GM23248 (cell line): ENCODE results near the gene SLC16A2. TPM values are rescaled to one million over a fixed set of nuclear protein-coding genes. Genes with fewer than 3 reads are reported as not detected.

ENCODE experiments used
- DNase-seq: peaks from one replicate; pipeline ENCODE4 v3.0.0-alpha.2; 2015
- H2AFZ ChIP-seq: fragments of 200-600 bp; sonication (generic); 2 replicates; pipeline ENCODE4 v1.6.1; 2016; ENCODE audit warnings: antibody characterized with exemption
- H3F3A ChIP-seq: fragments of 200-600 bp; sonication (generic); 2 replicates; pipeline ENCODE4 v1.6.1; 2016; ENCODE audit warnings: mild to moderate bottlenecking, antibody characterized with exemption, mixed run types; ENCODE audit not compliant: insufficient read depth
- H3K27ac ChIP-seq: fragments of 200-600 bp; sonication (generic); 2 replicates; pipeline ENCODE4 v1.5.1; 2016; ENCODE audit warnings: mild to moderate bottlenecking
- H3K27me3 ChIP-seq: fragments of 200-600 bp; sonication (generic); replicated peaks from 2 replicates; pipeline ENCODE4 v1.6.1; 2016; ENCODE audit warnings: mild to moderate bottlenecking; ENCODE audit not compliant: insufficient read depth
- H3K36me3 ChIP-seq: fragments of 200-600 bp; sonication (generic); 2 replicates; pipeline ENCODE4 v1.6.1; 2016; ENCODE audit warnings: low read depth, mild to moderate bottlenecking
- H3K4me1 ChIP-seq: fragments of 200-600 bp; sonication (generic); 2 replicates; pipeline ENCODE4 v1.6.1; 2016; ENCODE audit warnings: mild to moderate bottlenecking; ENCODE audit not compliant: insufficient read depth
- H3K4me2 ChIP-seq: fragments of 200-600 bp; sonication (generic); one replicate; pipeline ENCODE4 v1.6.1; 2016; ENCODE audit warnings: mild to moderate bottlenecking; ENCODE audit not compliant: unreplicated experiment
- H3K4me3 ChIP-seq: fragments of 200-600 bp; sonication (generic); 2 replicates; pipeline ENCODE4 v1.5.1; 2016; ENCODE audit warnings: mild to moderate bottlenecking
- H3K79me2 ChIP-seq: fragments of 200-600 bp; sonication (generic); 2 replicates; pipeline ENCODE4 v1.6.1; 2016; ENCODE audit warnings: mild to moderate bottlenecking; ENCODE audit not compliant: insufficient read depth
- H3K9ac ChIP-seq: fragments of 200-600 bp; sonication (generic); 2 replicates; pipeline ENCODE4 v1.6.1; 2016; ENCODE audit warnings: mild to moderate bottlenecking
- H3K9me2 ChIP-seq: fragments of 200-600 bp; sonication (generic); 2 replicates; pipeline ENCODE4 v1.6.1; 2016; ENCODE audit warnings: mixed run types, mild to moderate bottlenecking, moderate library complexity; ENCODE audit not compliant: insufficient read depth
- H3K9me3 ChIP-seq: fragments of 200-600 bp; sonication (generic); one replicate; pipeline ENCODE4 v1.6.1; 2017; ENCODE audit warnings: low read depth
- H4K20me1 ChIP-seq: fragments of 200-600 bp; sonication (generic); 2 replicates; pipeline ENCODE4 v1.6.0; 2016; ENCODE audit not compliant: insufficient read depth
- EZH2 ChIP-seq: fragments of 200-600 bp; sonication (generic); IDR thresholded peaks from 2 replicates; pipeline ENCODE4 v1.6.1; 2018; ENCODE audit warnings: antibody characterized with exemption, mild to moderate bottlenecking; ENCODE audit not compliant: insufficient read depth, poor library complexity, severe bottlenecking
- EZH2phosphoT487 ChIP-seq: fragments of 200-600 bp; sonication (generic); IDR thresholded peaks from 2 replicates; pipeline ENCODE4 v1.6.1; 2018; ENCODE audit warnings: antibody characterized with exemption, moderate library complexity, mild to moderate bottlenecking, low read depth; ENCODE audit not compliant: insufficient read depth
- WGBS, 2 experiments: methylation state at CpG; one replicate each; pipeline ENCODE4 v1.1.6; 2015 to 2017; ENCODE audit warnings: low lambda C conversion rate in 2 of 2, low coverage in 1 of 2; ENCODE audit errors: missing lambda C conversion rate in 2 of 2; 5-methylcytosine and 5-hydroxymethylcytosine counted together
- in situ Hi-C: fragments of 300-500 bp; cut with MboI; formaldehyde crosslinking; loops from 2 replicates; pipeline ENCODE4 v1.15.0; 2020
- polyA plus RNA-seq: library from polyadenylated mRNA; unstranded; fragments of >200 nt; fragmentation: Nextera tagmentation; extraction: Ambion mirVana; gene quantifications from 2 replicates; pipeline ENCODE4 v1.2.1, GENCODE V29; 2016
- total RNA-seq: library from RNA; depleted of rRNA; stranded (reverse); fragments of >200 nt; shearing (Covaris generic); gene quantifications from 2 replicates; pipeline ENCODE4 v1.2.3, GENCODE V29; 2014

SLC16A2 gene
- total and polyA plus RNA-seq, 2 experiments from 2014 or later: 53.0 to 55.6 TPM

DNA sequence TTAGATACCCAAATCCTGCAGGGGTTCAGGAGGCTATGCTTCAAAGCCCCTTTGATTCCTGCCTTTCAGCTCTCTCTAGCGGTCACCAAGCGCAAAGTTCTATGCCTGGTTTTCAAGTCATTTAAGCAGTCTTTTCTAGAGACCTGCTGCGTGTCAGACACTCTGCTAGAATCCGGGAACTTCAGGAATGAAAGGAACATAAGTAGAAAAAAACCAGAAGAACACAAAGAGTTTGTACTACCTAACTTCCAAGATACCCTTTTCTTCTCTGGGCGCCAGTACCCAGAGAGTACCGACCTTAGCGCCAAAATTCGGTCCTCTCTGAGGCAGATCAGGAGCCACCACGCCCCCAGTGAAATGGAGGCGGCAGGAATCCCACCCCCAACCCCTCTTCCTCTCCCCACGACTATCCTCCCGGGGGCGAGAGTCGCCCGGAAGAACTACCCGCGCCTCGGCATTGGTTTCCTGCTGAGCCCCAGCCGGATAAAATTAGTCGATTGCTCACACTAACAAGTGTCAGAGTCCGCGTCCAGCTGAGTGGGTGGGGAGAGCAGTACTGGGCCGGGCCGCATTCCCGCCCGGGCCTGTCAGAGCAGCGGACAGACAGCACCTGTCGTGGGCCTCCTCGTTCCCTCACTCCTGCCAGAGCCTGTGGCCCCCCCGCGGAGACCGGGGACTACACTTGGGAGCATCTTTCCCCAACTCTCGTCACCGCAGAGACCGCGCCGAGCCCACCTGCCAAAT, 114.3 kb downstream of the SLC16A2 start:
- Histone ChIP-seq H3K27me3 (no peaks in the 10 kb centered on the region), H3K9ac (peak overlapping the region; percentile 81), H3K4me2 (peak overlapping the region; percentile 77), H3F3A (peaks cover 25% of the 10 kb centered on the region; the same call in 1 of the 2 replicates), H4K20me1 (no peaks in the 10 kb centered on the region), H3K9me2 (no peaks in the 10 kb centered on the region), H3K9me3 (no peaks in the 10 kb centered on the region), H3K27ac (peak overlapping the region; percentile 80), H3K79me2 (no peaks in the 10 kb centered on the region), H3K36me3 (no peaks in the 10 kb centered on the region), H2AFZ (peak overlapping the region; percentile 52), H3K4me3 (peak overlapping the region; percentile 68), H3K4me1 (peaks cover 21% of the 10 kb centered on the region)
- in situ Hi-C loops: no loop called here
- DNase-seq: peak; percentile 87
- 1% methylated on average over 14 to 35 of the region's 37 CpGs for WGBS, 2 experiments
- TF ChIP-seq EZH2: no peak
- no peak for TF ChIP-seq EZH2phosphoT487

- no peaks in the 10 kb centered on the region for H4K20me1 ChIP-seq
- H3K9ac ChIP-seq: peak overlapping the region; percentile 81
- no peaks in the 10 kb centered on the region for H3K27me3 ChIP-seq
- H3K27ac ChIP-seq: peak overlapping the region; percentile 80
- H3K36me3 ChIP-seq: no peaks in the 10 kb centered on the region
- H3F3A ChIP-seq: peaks cover 25% of the 10 kb centered on the region; the same call in 1 of the 2 replicates
- in situ Hi-C loops: no loop called here
- H3K9me3 ChIP-seq: no peaks in the 10 kb centered on the region
- no peaks in the 10 kb centered on the region for H3K9me2 ChIP-seq
- peak overlapping the region; percentile 76 for H2AFZ ChIP-seq
- H3K4me2 ChIP-seq: peak overlapping the region; percentile 77
- H3K4me3 ChIP-seq: peak overlapping the region; percentile 68
- TF ChIP-seq EZH2: no peak
- TF ChIP-seq EZH2phosphoT487: no peak
- no peaks in the 10 kb centered on the region for H3K79me2 ChIP-seq
- DNase-seq: peak; percentile 82
- H3K4me1 ChIP-seq: peaks cover 21% of the 10 kb centered on the region
- WGBS, 2 experiments: 0 to 1% methylated on average over 12 of the region's 48 CpGs
Observed at GRCh38 chrX:74536152-74536831, 115.0 kb downstream of the SLC16A2 start.

DNA sequence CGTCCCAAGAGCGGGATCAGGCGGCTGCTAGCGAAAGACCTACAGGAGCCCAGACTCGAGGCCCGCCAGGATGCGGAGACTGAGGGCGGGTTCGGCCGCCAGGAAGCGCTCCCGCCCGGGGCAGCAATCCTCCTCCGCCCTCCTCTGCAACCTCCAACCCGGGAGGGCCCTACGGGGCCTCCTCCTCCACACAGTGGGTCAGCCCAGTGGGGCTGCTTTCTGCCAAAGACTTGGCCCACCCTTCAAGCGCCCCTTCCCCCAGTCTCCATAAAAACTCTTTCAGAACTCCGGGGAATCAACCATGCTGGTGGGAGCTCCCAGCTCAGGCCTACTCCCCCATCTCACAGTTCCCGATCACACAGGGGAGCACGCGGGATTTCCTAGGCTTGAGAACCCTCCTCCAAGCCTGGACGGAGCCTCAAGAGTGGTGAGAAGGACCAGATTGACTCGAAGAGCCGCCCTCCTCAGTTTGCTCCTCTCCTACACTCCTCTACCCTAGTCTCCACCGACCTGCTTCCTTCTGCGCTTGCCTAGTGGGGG, 115.6 kb downstream of the SLC16A2 start:
- Histone ChIP-seq H3K9me2 (no peaks in the 10 kb centered on the region), H3K4me2 (peak overlapping the region; percentile 77), H3F3A (peaks cover 25% of the 10 kb centered on the region; the same call in 1 of the 2 replicates), H3K9ac (peak overlapping the region; percentile 81), H3K27me3 (no peaks in the 10 kb centered on the region), H3K79me2 (no peaks in the 10 kb centered on the region), H3K27ac (peak overlapping the region; percentile 80), H3K4me1 (peaks cover 21% of the 10 kb centered on the region), H4K20me1 (no peaks in the 10 kb centered on the region), H3K36me3 (no peaks in the 10 kb centered on the region), H2AFZ (peak overlapping the region; percentile 76), H3K9me3 (no peaks in the 10 kb centered on the region), H3K4me3 (peak overlapping the region; percentile 68)
- peak; percentile 52 for DNase-seq
- no peak for TF ChIP-seq EZH2phosphoT487
- TF ChIP-seq EZH2: no peak
- 43 to 61% methylated on average over 4 to 9 of the region's 26 CpGs for WGBS, 2 experiments
- in situ Hi-C loops: no loop called here

- no peak overlapping the region for H2AFZ ChIP-seq
- TF ChIP-seq EZH2 (no peak), EZH2phosphoT487 (no peak)
- no peak overlapping the region for H3K9ac ChIP-seq
- WGBS, 2 experiments: 56 to 64% methylated on average over 2 of the region's 2 CpGs
- H3K9me2 ChIP-seq: no peaks in the 10 kb centered on the region
- in situ Hi-C loops: loop anchor here (10.0 kb wide), 1 partner anchor 156 kb away; no protein-coding TSS in a partner anchor
- H3K27me3 ChIP-seq: no peaks in the 10 kb centered on the region
- no peaks in the 10 kb centered on the region for H3K36me3 ChIP-seq
- no peaks in the 10 kb centered on the region for H4K20me1 ChIP-seq
- H3K4me1 ChIP-seq: 0 out of 2 replicates have a peak, but pooled peaks cover 2% of the 10 kb centered on the region
- no peak overlapping the region for H3K27ac ChIP-seq
- H3K79me2 ChIP-seq: no peaks in the 10 kb centered on the region
- no peak overlapping the region for H3K4me2 ChIP-seq
- no peaks in the 10 kb centered on the region for H3K9me3 ChIP-seq
- no peaks in the 10 kb centered on the region for H3F3A ChIP-seq
- no peak for DNase-seq
- no peak overlapping the region for H3K4me3 ChIP-seq
Observed at GRCh38 chrX:74540635-74541249, 119.4 kb downstream of the SLC16A2 start.
